ENCODE measurements around the gene CNOT10.

Gene CNOT10

GRCh38 chr3:32814361-32814760 is 129.4 kb downstream of the CNOT10 start:
- TF ChIP-seq EGR1 (IDR thresholded peaks at IDR 0.05) (no peak), TCF12 (IDR thresholded peaks at IDR 0.05; ENCODE audit: low read depth) (no peak), ZBTB7A (IDR thresholded peaks at IDR 0.05; ENCODE audit: low read depth) (no peak), CREB1 (IDR thresholded peaks at IDR 0.05; ENCODE audit: low read depth) (no peak), EP300 (IDR thresholded peaks at IDR 0.05; ENCODE audit: borderline replicate concordance) (no peak), FOXM1 (IDR thresholded peaks at IDR 0.05; ENCODE audit: borderline replicate concordance, low read depth) (no peak), TAF1 (IDR thresholded peaks at IDR 0.05; ENCODE audit: low read depth) (no peak), NFIC (IDR thresholded peaks at IDR 0.05) (no peak), TEAD4 (IDR thresholded peaks at IDR 0.05) (no peak), REST (IDR thresholded peaks at IDR 0.05; ENCODE audit: low read depth) (no peak), CEBPB (IDR thresholded peaks at IDR 0.05) (no peak), USF1 (IDR thresholded peaks at IDR 0.05) (no peak), RAD21 (IDR thresholded peaks at IDR 0.05; ENCODE audit: low read depth) (no peak), YY1 (IDR thresholded peaks at IDR 0.05; ENCODE audit: low read depth) (no peak)

GRCh38 chr3:32815841-32816438 is 131.0 kb downstream of the CNOT10 start:
- TF ChIP-seq TEAD4 (IDR thresholded peaks at IDR 0.05) (no peak), EGR1 (IDR thresholded peaks at IDR 0.05) (no peak), MAX (IDR thresholded peaks at IDR 0.05) (no peak), YY1 (IDR thresholded peaks at IDR 0.05; ENCODE audit: low read depth) (no peak), CEBPB (IDR thresholded peaks at IDR 0.05) (no peak), TCF12 (IDR thresholded peaks at IDR 0.05; ENCODE audit: low read depth) (no peak), CREB1 (IDR thresholded peaks at IDR 0.05; ENCODE audit: low read depth) (no peak), EP300 (IDR thresholded peaks at IDR 0.05; ENCODE audit: borderline replicate concordance) (no peak), ZBTB7A (IDR thresholded peaks at IDR 0.05; ENCODE audit: low read depth) (no peak), RAD21 (IDR thresholded peaks at IDR 0.05; ENCODE audit: low read depth) (no peak), REST (IDR thresholded peaks at IDR 0.05; ENCODE audit: low read depth) (no peak), USF1 (IDR thresholded peaks at IDR 0.05) (no peak), NFIC (IDR thresholded peaks at IDR 0.05) (no peak), TAF1 (IDR thresholded peaks at IDR 0.05; ENCODE audit: low read depth) (no peak), FOXM1 (IDR thresholded peaks at IDR 0.05; ENCODE audit: borderline replicate concordance, low read depth) (no peak)

GRCh38 chr3:32816439-32817256 is 131.7 kb downstream of the CNOT10 start:
- TF ChIP-seq YY1 (IDR thresholded peaks at IDR 0.05; ENCODE audit: low read depth) (no peak), EGR1 (IDR thresholded peaks at IDR 0.05) (no peak), REST (IDR thresholded peaks at IDR 0.05; ENCODE audit: low read depth) (no peak), NFIC (IDR thresholded peaks at IDR 0.05) (no peak), TCF12 (IDR thresholded peaks at IDR 0.05; ENCODE audit: low read depth) (no peak), TAF1 (IDR thresholded peaks at IDR 0.05; ENCODE audit: low read depth) (no peak), MAX (IDR thresholded peaks at IDR 0.05) (0 out of 2 replicates have a peak, but pooled peaks have one; percentile 14)

- TF ChIP-seq FOXM1 (IDR thresholded peaks at IDR 0.05; ENCODE audit: borderline replicate concordance, low read depth) (no peak), MAX (IDR thresholded peaks at IDR 0.05) (peak; percentile 7; the same call in 1 of the 2 replicates), EGR1 (IDR thresholded peaks at IDR 0.05) (no peak), TAF1 (IDR thresholded peaks at IDR 0.05; ENCODE audit: low read depth) (no peak), RAD21 (IDR thresholded peaks at IDR 0.05; ENCODE audit: low read depth) (no peak), YY1 (IDR thresholded peaks at IDR 0.05; ENCODE audit: low read depth) (no peak)
Measured at GRCh38 chr3:32817257-32817557, 132.2 kb downstream of the CNOT10 start.
